Measurements from ENCODE around the gene FGF18.
"Not testable (repeated sequence)": the region's sequence is repeated elsewhere in the genome, so short reads cannot be mapped to it uniquely, and the experiment has no call there.

Gene FGF18

DNA sequence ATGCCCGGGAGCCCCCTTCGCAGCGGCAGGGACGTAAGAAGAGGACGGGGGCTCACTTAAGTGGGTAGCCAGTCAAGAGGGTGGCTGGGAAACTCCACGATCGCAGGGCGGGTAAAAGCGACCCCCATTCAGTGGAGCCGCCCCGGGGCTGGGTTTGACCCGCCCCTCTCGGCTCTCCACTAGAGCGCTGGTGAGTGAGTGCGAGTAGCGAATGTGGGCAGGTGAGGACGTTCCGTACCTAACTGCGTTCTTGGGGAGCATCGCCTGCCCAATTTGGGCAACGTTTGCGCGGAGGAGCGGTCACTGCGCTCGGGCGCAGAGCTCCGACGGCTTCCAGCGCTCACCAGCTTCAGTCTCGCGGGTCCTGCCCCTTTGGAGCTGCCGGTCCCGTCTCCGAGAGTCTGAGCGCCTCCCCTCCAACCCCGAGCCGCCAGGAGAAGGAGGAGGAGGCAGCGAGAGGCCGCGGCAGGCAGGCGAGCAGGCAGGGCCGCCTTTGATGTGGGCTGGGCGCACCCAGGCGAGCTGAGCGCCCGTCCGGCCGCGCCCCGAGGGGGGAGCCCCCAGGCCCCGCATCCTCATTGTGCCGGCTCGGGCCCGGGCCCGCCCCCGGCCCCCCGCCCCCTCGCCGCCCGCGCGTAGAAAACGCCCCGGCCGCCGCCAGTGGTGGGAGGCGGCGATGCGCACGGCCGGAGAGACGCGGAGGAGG lies at the start of gene FGF18:
FGF18 (plus strand) TSS at position 666 of the 706 bp plus-strand sequence. CDS start 553 bp downstream, outside the sequence.
- DNase-seq (ENCODE audit: low read depth, low spot score): no peak

DNA sequence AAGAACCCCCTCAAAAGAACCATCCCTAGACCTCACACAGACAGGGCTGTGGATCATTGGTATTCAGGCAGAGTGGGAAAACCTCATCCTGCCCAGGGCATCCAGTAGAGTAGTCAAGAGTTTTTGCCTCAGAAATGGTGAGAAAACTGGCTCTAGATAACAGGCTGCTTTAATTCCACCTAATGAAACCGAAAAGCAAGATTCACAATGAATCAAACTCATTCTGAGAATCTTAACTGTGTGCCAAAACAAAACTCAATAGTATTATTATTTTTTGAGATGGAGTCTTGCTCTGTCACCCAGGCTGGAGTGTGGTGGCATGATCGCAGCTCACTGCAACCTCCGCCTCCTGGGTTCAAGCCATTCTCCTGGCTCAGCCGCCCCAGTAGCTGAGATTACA lies 49.5 kb upstream of the FGF18 start:
- DNase-seq (ENCODE audit: low read depth, low spot score): no peak
- H3K27ac ChIP-seq: no peak overlapping the region

More for the DNA sequence above, at the start of gene FGF18:
- no peak within 1 kb of the TSS for H3K27ac ChIP-seq

- not testable (repeated sequence) for H3K27ac ChIP-seq; DNase-seq (ENCODE audit: low read depth, low spot score)
These were observed 48.6 kb upstream of the FGF18 start for GRCh38 chr5:171370881-171371280.

- no peak overlapping the region for H3K27ac ChIP-seq
- no peak for DNase-seq (ENCODE audit: low read depth, low spot score)
These were observed 48.1 kb upstream of the FGF18 start for GRCh38 chr5:171371326-171371725.

- H3K27ac ChIP-seq: no peak overlapping the region
- DNase-seq (ENCODE audit: low read depth, low spot score): no peak
These were observed 39.5 kb upstream of the FGF18 start for GRCh38 chr5:171379961-171380360.

- DNase-seq (ENCODE audit: low read depth, low spot score); H3K27ac ChIP-seq: not testable (repeated sequence)
These were observed 35.0 kb upstream of the FGF18 start for GRCh38 chr5:171384416-171384815.

- not testable (repeated sequence) for H3K27ac ChIP-seq
- peak; percentile 37 for DNase-seq (ENCODE audit: low read depth, low spot score)
These were observed 34.4 kb upstream of the FGF18 start for GRCh38 chr5:171384999-171385398.

- DNase-seq (ENCODE audit: low read depth, low spot score): no peak
- no peak overlapping the region for H3K27ac ChIP-seq
These were observed 33.3 kb upstream of the FGF18 start for GRCh38 chr5:171386006-171386671.

- H3K27ac ChIP-seq: peak overlapping the region; percentile 86
- DNase-seq (ENCODE audit: low read depth, low spot score): no peak
These were observed 32.5 kb upstream of the FGF18 start for GRCh38 chr5:171386861-171387344.

GRCh38 chr5:171387345-171387969 lies 32.0 kb upstream of the FGF18 start, which contains the start of gene NPM1:
Gene NPM1 (plus strand): TSS chr5:171387849. CDS start chr5:171387949, 100 bp downstream.
- peak within 1 kb of the TSS; percentile 86 for H3K27ac ChIP-seq
- peak; percentile 92 for DNase-seq (ENCODE audit: low read depth, low spot score)

GRCh38 chr5:171387970-171388815 lies 31.3 kb upstream of the FGF18 start:
- peak overlapping the region; percentile 86 for H3K27ac ChIP-seq
- peak; percentile 22 for DNase-seq (ENCODE audit: low read depth, low spot score)

GRCh38 chr5:171388816-171389168 lies 30.7 kb upstream of the FGF18 start:
- H3K27ac ChIP-seq: peak overlapping the region; percentile 86
- DNase-seq (ENCODE audit: low read depth, low spot score): no peak

- no peak for DNase-seq (ENCODE audit: low read depth, low spot score)
These were observed 28.4 kb upstream of the FGF18 start for GRCh38 chr5:171390883-171391677.

DNA sequence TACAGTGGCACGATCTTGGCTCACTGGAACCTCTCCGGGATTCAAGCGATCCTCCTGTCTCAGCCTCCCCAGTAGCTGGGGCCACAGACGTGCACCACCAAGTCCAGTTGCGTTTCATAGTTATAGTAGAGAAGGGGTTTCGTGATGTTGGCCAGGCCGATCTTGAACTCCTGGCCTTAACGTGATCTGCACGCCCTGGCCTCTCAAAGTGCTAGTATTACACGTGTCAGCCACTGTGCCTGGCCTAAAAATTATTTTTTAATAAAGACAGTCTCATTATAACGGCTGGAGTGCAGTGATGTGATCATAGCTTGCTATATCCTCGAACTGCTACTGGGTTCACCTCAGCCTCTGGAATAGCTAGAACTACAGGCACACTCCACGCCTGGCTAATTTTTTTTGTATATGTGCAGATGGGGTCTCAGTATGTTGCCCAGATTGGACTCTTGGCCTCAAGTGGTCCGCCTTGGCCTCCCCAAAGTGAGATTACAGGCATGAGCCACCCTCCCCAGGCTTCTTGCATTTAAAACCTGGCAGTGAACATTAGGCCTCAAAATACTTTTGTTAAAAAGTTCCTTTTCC lies 27.4 kb upstream of the FGF18 start:
- no peak overlapping the region for H3K27ac ChIP-seq
- DNase-seq (ENCODE audit: low read depth, low spot score): no peak

More at GRCh38 chr5:171390883-171391677, 28.4 kb upstream of the FGF18 start:
- peak overlapping the region; percentile 9 for H3K27ac ChIP-seq

- no peak overlapping the region for H3K27ac ChIP-seq
- DNase-seq (ENCODE audit: low read depth, low spot score): no peak
These were observed 26.8 kb upstream of the FGF18 start for GRCh38 chr5:171392585-171393159.

DNA sequence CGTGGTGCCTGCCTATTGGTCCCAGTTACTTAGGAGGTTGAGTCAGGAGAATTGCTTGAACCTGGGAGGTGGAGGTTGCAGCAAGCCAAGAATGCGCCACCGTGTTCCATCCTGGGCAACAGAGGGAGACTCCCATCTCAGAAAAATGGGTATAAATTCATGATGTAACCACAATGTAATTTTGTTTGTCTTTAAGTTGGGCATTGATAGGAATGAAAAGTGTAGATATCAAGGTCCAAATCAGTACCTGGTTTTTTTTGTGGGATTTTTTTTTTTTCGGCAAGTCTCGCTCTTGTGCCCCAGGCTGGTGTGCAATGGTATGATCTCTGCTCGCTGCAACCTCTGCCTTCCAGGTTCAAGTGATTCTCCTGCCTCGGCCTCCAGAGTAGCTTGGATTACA lies 24.4 kb upstream of the FGF18 start:
- H3K27ac ChIP-seq: peak overlapping the region; percentile 17

DNA sequence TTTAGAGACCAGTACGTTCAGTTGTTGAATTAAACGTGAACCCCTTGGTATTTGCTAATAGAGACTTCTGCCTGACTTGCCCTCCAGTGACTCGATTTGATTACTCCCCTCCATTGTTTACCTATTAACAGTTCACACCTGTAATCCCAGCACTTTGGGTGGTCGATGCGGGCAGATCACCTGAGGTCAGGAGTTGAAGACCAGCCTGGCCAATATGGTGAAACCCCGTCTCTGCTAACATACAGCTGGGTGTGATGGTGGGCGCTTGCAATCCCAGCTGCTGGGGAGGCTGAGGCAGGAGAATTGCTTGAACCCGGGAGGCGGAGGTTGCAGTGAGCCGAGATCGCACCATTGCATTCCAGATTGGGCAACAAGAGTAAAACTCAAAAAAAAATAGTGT lies 22.9 kb upstream of the FGF18 start:
- not testable (repeated sequence) for H3K27ac ChIP-seq; DNase-seq (ENCODE audit: low read depth, low spot score)

More for the DNA sequence above, 24.4 kb upstream of the FGF18 start:
- DNase-seq (ENCODE audit: low read depth, low spot score): no peak

DNA sequence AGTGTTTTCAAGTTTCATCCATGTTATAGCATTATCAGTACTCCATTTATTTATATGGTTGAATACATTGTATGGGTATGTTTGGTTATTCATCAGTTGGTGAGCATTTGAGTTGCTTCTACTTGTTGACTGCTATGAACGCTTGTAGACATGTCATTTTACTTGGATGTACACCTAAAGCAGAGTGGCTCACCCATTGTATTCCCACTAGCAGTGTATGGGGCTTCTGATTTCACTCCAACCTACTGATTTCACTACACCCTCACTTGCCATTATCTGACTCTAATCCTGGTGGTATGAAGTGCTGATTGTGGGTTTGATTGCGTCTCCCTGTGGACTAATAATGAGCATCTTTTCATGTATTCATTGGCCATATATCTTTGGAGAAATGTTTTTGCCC lies 22.3 kb upstream of the FGF18 start:
- H3K27ac ChIP-seq: no peak overlapping the region
- no peak for DNase-seq (ENCODE audit: low read depth, low spot score)

- no peak overlapping the region for H3K27ac ChIP-seq
- DNase-seq (ENCODE audit: low read depth, low spot score): no peak
These were observed 21.8 kb upstream of the FGF18 start for GRCh38 chr5:171397599-171397998.
